Rectal smooth muscle tissue (tissue), 1 donor: Measurements from ENCODE around the gene PTPRO.

ENCODE experiments used
- H3K27ac ChIP-seq: one replicate; pipeline ENCODE4 v1.7.0; 2013; ENCODE audit warnings: low read depth, low read length, inconsistent platforms
- H3K27me3 ChIP-seq: one replicate; pipeline ENCODE4 v1.7.0; 2013; ENCODE audit warnings: low read length; ENCODE audit not compliant: control insufficient read depth, insufficient read depth
- H3K36me3 ChIP-seq: one replicate; pipeline ENCODE4 v1.7.0; 2013; ENCODE audit warnings: low read length; ENCODE audit not compliant: control insufficient read depth, insufficient read depth
- H3K4me1 ChIP-seq: one replicate; pipeline ENCODE4 v1.7.0; 2013; ENCODE audit warnings: low read length; ENCODE audit not compliant: control insufficient read depth, insufficient read depth
- H3K4me3 ChIP-seq: one replicate; pipeline ENCODE4 v1.7.0; 2013; ENCODE audit warnings: low read length
- H3K9ac ChIP-seq: one replicate; pipeline ENCODE4 v1.7.0; 2013; ENCODE audit warnings: low read length

The PTPRO gene

GRCh38 chr12:15474766-15475165 lies 152.5 kb downstream of the PTPRO start:
- H3K27ac ChIP-seq, result no peak overlapping the region

GRCh38 chr12:15477761-15478160 lies 155.5 kb downstream of the PTPRO start:
- Histone ChIP-seq H3K36me3 (no peaks in the 10 kb centered on the region), H3K27me3 (no peaks in the 10 kb centered on the region), H3K27ac (no peak overlapping the region), H3K4me1 (no peaks in the 10 kb centered on the region), H3K9ac (no peak overlapping the region), H3K4me3 (no peak overlapping the region)

More at GRCh38 chr12:15474766-15475165, 152.5 kb downstream of the PTPRO start:
- H3K9ac ChIP-seq, result no peak overlapping the region
- H3K4me3 ChIP-seq, result no peak overlapping the region
- H3K27me3 ChIP-seq, result no peaks in the 10 kb centered on the region
- no peaks in the 10 kb centered on the region for H3K4me1 ChIP-seq
- no peaks in the 10 kb centered on the region for H3K36me3 ChIP-seq

GRCh38 chr12:15481846-15482245 lies 159.5 kb downstream of the PTPRO start:
- Histone ChIP-seq H3K4me3 (no peak overlapping the region), H3K36me3 (no peaks in the 10 kb centered on the region), H3K4me1 (no peaks in the 10 kb centered on the region), H3K9ac (no peak overlapping the region), H3K27me3 (no peaks in the 10 kb centered on the region), H3K27ac (no peak overlapping the region)

GRCh38 chr12:15485466-15485865 lies 163.2 kb downstream of the PTPRO start:
- no peaks in the 10 kb centered on the region for H3K4me1 ChIP-seq
- no peak overlapping the region for H3K4me3 ChIP-seq
- H3K27ac ChIP-seq, result no peak overlapping the region
- no peaks in the 10 kb centered on the region for H3K27me3 ChIP-seq
- no peak overlapping the region for H3K9ac ChIP-seq
- H3K36me3 ChIP-seq, result no peaks in the 10 kb centered on the region

- Histone ChIP-seq H3K4me1 (no peaks in the 10 kb centered on the region), H3K4me3 (no peak overlapping the region), H3K36me3 (no peaks in the 10 kb centered on the region), H3K9ac (no peak overlapping the region), H3K27me3 (no peaks in the 10 kb centered on the region), H3K27ac (no peak overlapping the region)
Measured at GRCh38 chr12:15486859-15487258, 164.6 kb downstream of the PTPRO start.

- Histone ChIP-seq H3K9ac (no peak overlapping the region), H3K4me1 (no peaks in the 10 kb centered on the region), H3K4me3 (no peak overlapping the region), H3K27me3 (no peaks in the 10 kb centered on the region), H3K27ac (no peak overlapping the region), H3K36me3 (no peaks in the 10 kb centered on the region)
Measured at GRCh38 chr12:15488481-15488880, 166.2 kb downstream of the PTPRO start.

- Histone ChIP-seq H3K9ac (no peak overlapping the region), H3K27me3 (no peaks in the 10 kb centered on the region), H3K36me3 (no peaks in the 10 kb centered on the region), H3K4me3 (no peak overlapping the region), H3K4me1 (no peaks in the 10 kb centered on the region), H3K27ac (no peak overlapping the region)
Measured at GRCh38 chr12:15494329-15495046, 172.2 kb downstream of the PTPRO start.

- Histone ChIP-seq H3K4me3 (no peak overlapping the region), H3K9ac (no peak overlapping the region), H3K4me1 (no peaks in the 10 kb centered on the region), H3K27me3 (no peaks in the 10 kb centered on the region), H3K36me3 (no peaks in the 10 kb centered on the region), H3K27ac (no peak overlapping the region)
Measured at GRCh38 chr12:15495746-15496145, 173.4 kb downstream of the PTPRO start.

- Histone ChIP-seq H3K4me3 (no peak overlapping the region), H3K4me1 (no peaks in the 10 kb centered on the region), H3K36me3 (no peaks in the 10 kb centered on the region), H3K27ac (no peak overlapping the region), H3K9ac (no peak overlapping the region), H3K27me3 (no peaks in the 10 kb centered on the region)
Measured at GRCh38 chr12:15496738-15497137, 174.4 kb downstream of the PTPRO start.

GRCh38 chr12:15497671-15498292 lies 175.5 kb downstream of the PTPRO start:
- H3K27me3 ChIP-seq, result no peaks in the 10 kb centered on the region
- no peak overlapping the region for H3K27ac ChIP-seq
- H3K36me3 ChIP-seq, result no peaks in the 10 kb centered on the region
- H3K9ac ChIP-seq, result no peak overlapping the region
- no peak overlapping the region for H3K4me3 ChIP-seq
- no peaks in the 10 kb centered on the region for H3K4me1 ChIP-seq

GRCh38 chr12:15502211-15502610 lies 179.9 kb downstream of the PTPRO start:
- Histone ChIP-seq H3K27me3 (no peaks in the 10 kb centered on the region), H3K9ac (no peak overlapping the region), H3K4me3 (no peak overlapping the region), H3K27ac (no peak overlapping the region), H3K36me3 (no peaks in the 10 kb centered on the region), H3K4me1 (peaks cover 3% of the 10 kb centered on the region)

GRCh38 chr12:15505616-15506015 lies 183.3 kb downstream of the PTPRO start:
- no peak overlapping the region for H3K9ac ChIP-seq
- H3K36me3 ChIP-seq, result no peaks in the 10 kb centered on the region
- H3K27me3 ChIP-seq, result no peaks in the 10 kb centered on the region
- no peak overlapping the region for H3K4me3 ChIP-seq
- peaks cover 3% of the 10 kb centered on the region for H3K4me1 ChIP-seq
- no peak overlapping the region for H3K27ac ChIP-seq

GRCh38 chr12:15515010-15515409 lies 192.7 kb downstream of the PTPRO start:
- Histone ChIP-seq H3K4me3 (no peak overlapping the region), H3K27me3 (no peaks in the 10 kb centered on the region), H3K27ac (no peak overlapping the region), H3K4me1 (no peaks in the 10 kb centered on the region), H3K36me3 (no peaks in the 10 kb centered on the region), H3K9ac (no peak overlapping the region)
